HepG2 (cell line): ENCODE data around the gene AUTS2.

Experiments used
- CTCF ChIP-seq: sonication (generic); formaldehyde crosslinking; IDR thresholded peaks from 2 replicates; pipeline ENCODE4 v1.5.0; 2020; ENCODE audit warnings: mild to moderate bottlenecking, missing genetic modification reagents, moderate library complexity
- EP300 ChIP-seq, 3 experiments: sonication (generic) in 1 of 3; formaldehyde crosslinking in 1 of 3; IDR thresholded peaks; 2 replicates each; pipeline versions ENCODE4 v1.5.1 to v1.6.1; 2011 to 2020; ENCODE audit warnings: low read depth in 2 of 3, low read length in 2 of 3, borderline replicate concordance in 1 of 3, improper control_type of control experiment in 1 of 3, mild to moderate bottlenecking in 1 of 3, missing genetic modification reagents in 1 of 3, moderate library complexity in 1 of 3
- FOXK1 ChIP-seq: sonication (generic); formaldehyde crosslinking; IDR thresholded peaks from 2 replicates; pipeline ENCODE4 v1.4.0; 2020; ENCODE audit warnings: low read depth, missing genetic modification reagents, borderline replicate concordance
- HMGXB3 ChIP-seq: sonication (generic); formaldehyde crosslinking; IDR thresholded peaks from 2 replicates; pipeline ENCODE4 v1.4.0; 2020; ENCODE audit warnings: missing genetic modification reagents, borderline replicate concordance
- MXI1 ChIP-seq: IDR thresholded peaks from 3 replicates; pipeline ENCODE4 v1.6.1; 2012; ENCODE audit warnings: low read depth, low read length, inconsistent platforms, borderline replicate concordance
- NRL ChIP-seq: sonication (generic); formaldehyde crosslinking; IDR thresholded peaks from 2 replicates; pipeline ENCODE4 v1.5.0; 2020; ENCODE audit warnings: missing genetic modification reagents, mild to moderate bottlenecking, moderate library complexity, borderline replicate concordance
- POLR2AphosphoS5 ChIP-seq: IDR thresholded peaks from 2 replicates; pipeline ENCODE4 v1.6.1; 2012; ENCODE audit warnings: low read depth, low read length
- RNF2 ChIP-seq: fragments of 450-650 bp; conservative IDR thresholded peaks from 2 replicates; pipeline ENCODE4 v1.6.1; 2016; ENCODE audit warnings: low read depth
- SP2 ChIP-seq: sonication (generic); formaldehyde crosslinking; IDR thresholded peaks from 2 replicates; pipeline ENCODE4 v1.5.1; 2020; ENCODE audit warnings: mild to moderate bottlenecking, missing genetic modification reagents
- TARDBP ChIP-seq: sonication (generic); formaldehyde crosslinking; IDR thresholded peaks from 2 replicates; pipeline ENCODE4 v1.8.0; 2022; ENCODE audit warnings: mild to moderate bottlenecking, missing genetic modification reagents
- ZNF629 ChIP-seq: sonication (generic); formaldehyde crosslinking; conservative IDR thresholded peaks from 2 replicates; pipeline ENCODE4 v1.5.0; 2020; ENCODE audit warnings: missing genetic modification reagents
- ZUFSP ChIP-seq: sonication (generic); formaldehyde crosslinking; IDR thresholded peaks from 2 replicates; pipeline ENCODE4 v1.9.0; 2021; ENCODE audit warnings: missing genetic modification reagents, mild to moderate bottlenecking, borderline replicate concordance

GRCh38 chr7:69685293-69685631, 87.0 kb downstream of the AUTS2 start:
- TF ChIP-seq SP2 (CRISPR knock-in tag) = no peak
- no peak for TF ChIP-seq ZUFSP
- TF ChIP-seq NRL (CRISPR knock-in tag) = no peak
- TF ChIP-seq EP300 (IDR thresholded peaks at IDR 0.05; ENCODE audit: low read depth in 2 of 2, low read length in 2 of 2) = no peak
- no peak for TF ChIP-seq EP300 (CRISPR knock-in tag; IDR thresholded peaks at IDR 0.05; ENCODE audit: borderline replicate concordance)
- TF ChIP-seq RNF2 = no peak
- TF ChIP-seq FOXK1 (CRISPR knock-in tag) = no peak
- TF ChIP-seq CTCF (CRISPR knock-in tag) = no peak
- TF ChIP-seq TARDBP (CRISPR knock-in tag) = no peak
- TF ChIP-seq HMGXB3 (CRISPR knock-in tag) = no peak
- no peak for TF ChIP-seq POLR2AphosphoS5
- no peak for TF ChIP-seq MXI1
- TF ChIP-seq ZNF629 (CRISPR knock-in tag) = no peak
